GM19025 (cell line): ENCODE data around the gene UBC.
A peak's percentile ranks its signal among the peaks of the same experiment; 100 is the strongest.
"Not testable (repeated sequence)": the region's sequence is repeated elsewhere in the genome, so short reads cannot be mapped to it uniquely, and the experiment has no call there.

ENCODE experiments used
- ATAC-seq: cut with Tn5 transposase; IDR thresholded peaks from one replicate; pipeline ENCODE4 v1.9.1; 2021; ENCODE audit warnings: mild to moderate bottlenecking, low read depth, moderate library complexity; ENCODE audit not compliant: unreplicated experiment

Gene UBC

GRCh38 chr12:124916374-124917134 is 2.1 kb upstream of the UBC start:
- no peak for ATAC-seq

GRCh38 chr12:124915239-124916236 is 1.1 kb upstream of the UBC start:
- ATAC-seq = peak; percentile 2

DNA sequence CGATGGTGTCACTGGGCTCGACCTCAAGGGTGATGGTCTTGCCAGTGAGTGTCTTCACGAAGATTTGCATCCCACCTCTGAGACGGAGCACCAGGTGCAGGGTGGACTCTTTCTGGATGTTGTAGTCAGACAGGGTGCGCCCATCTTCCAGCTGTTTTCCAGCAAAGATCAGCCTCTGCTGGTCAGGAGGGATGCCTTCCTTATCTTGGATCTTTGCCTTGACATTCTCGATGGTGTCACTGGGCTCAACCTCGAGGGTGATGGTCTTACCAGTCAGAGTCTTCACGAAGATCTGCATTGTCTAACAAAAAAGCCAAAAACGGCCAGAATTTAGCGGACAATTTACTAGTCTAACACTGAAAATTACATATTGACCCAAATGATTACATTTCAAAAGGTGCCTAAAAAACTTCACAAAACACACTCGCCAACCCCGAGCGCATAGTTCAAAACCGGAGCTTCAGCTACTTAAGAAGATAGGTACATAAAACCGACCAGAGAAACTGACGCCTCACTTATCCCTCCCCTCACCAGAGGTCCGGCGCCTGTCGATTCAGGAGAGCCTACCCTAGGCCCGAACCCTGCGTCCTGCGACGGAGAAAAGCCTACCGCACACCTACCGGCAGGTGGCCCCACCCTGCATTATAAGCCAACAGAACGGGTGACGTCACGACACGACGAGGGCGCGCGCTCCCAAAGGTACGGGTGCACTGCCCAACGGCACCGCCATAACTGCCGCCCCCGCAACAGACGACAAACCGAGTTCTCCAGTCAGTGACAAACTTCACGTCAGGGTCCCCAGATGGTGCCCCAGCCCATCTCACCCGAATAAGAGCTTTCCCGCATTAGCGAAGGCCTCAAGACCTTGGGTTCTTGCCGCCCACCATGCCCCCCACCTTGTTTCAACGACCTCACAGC is 717 bp downstream of the UBC start:
- ATAC-seq = peak; percentile 14

- ATAC-seq = not testable (repeated sequence)
Measured at GRCh38 chr12:124912529-124913287, 1.7 kb downstream of the UBC start.

- not testable (repeated sequence) for ATAC-seq
Measured at GRCh38 chr12:124911521-124911920, 2.9 kb downstream of the UBC start.

GRCh38 chr12:124910561-124911478 is 3.6 kb downstream of the UBC start:
- ATAC-seq = no peak

DNA sequence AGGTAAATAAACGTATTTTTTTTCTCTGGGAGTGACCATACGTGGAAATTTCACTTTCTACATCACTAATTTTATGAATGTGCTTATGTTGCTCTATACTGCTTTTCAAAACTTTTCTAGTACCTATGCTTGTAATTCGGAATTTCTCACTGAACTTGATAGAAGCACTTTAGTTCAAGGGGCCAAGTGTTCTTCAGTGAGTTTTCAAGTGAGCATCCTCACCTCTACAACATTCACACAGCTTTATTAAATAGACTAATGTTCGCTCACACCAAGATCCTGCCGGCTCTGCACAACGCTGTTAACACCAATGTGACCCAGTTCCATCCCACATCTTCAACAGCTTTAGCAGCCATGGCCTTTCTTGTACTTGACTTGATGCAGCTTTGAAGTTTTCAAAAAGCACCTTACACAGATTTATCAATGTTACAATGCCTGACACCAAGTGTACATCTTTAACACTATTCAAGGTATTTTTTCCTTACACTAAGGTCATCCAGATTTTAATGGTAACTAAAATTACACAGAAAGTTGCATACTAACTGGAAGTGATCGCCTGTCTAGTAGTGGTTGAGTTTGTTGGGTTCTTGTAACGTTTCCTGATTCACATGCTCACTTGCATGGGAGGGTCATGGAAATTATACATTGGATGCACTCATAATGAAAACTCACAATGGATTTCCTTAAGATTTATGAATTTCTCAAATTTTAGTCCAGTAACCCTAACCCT is 4.5 kb downstream of the UBC start:
- ATAC-seq = no peak

GRCh38 chr12:124906606-124907261 is 7.7 kb downstream of the UBC start:
- peak; percentile 41 for ATAC-seq

DNA sequence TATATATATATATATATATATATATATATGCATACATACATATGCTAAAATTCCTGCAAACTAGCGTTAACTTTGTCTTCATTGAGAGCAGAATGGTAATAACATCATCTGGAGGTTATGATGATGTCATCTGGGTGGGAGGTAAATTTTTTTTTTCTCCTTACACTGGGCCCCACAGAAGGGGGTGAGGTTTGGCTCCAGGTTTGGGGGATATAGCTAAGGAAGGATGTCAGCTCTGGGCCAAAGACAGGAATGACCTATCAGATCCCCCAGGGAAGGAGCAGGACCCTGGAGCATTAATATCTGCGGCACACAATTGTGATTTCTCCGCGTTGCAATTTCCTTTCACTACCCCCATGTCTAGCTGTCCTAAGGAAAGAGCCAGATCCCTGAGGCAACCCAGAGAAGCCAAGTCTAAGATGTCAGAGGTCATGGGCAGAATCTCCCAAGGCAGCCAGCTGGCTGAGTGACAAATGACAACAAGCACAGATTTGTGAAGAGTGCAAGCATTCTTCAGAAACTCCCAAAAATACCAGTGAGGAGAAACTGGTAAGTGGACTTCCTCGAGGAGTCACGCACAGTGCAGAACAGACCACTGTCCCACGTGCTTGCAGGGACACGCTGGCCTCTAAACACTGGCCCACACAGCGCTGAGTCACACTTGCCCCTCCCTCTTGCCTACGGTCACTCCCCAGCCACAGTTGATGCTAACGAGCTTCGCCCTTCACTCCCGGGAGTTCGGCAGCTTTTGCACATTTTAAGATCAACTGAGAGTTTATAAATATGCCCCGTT is 9.9 kb downstream of the UBC start:
- ATAC-seq = no peak

GRCh38 chr12:124902916-124903315 is 11.5 kb downstream of the UBC start:
- peak; percentile 37 for ATAC-seq

DNA sequence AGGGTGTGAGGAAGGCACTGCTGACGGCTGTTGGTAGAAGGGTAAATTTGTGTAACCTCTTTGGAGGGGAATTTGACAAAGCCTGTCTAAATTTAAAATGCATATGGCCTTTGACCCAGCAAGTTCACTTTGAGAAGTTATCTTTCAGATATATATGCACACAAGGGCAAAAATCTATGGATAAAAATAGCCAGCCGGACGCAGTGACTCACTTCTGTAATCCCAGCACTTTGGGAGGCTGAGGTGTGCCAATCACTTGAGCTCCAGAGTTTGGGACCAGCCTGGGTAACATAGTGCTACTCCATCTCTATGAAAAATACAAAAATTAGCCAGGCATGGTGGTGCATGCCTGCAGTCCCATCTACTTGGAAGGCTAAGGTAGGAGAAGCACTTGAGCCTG is 13.4 kb downstream of the UBC start:
- ATAC-seq = no peak

GRCh38 chr12:124900345-124900795 is 14.1 kb downstream of the UBC start:
- not testable (repeated sequence) for ATAC-seq

DNA sequence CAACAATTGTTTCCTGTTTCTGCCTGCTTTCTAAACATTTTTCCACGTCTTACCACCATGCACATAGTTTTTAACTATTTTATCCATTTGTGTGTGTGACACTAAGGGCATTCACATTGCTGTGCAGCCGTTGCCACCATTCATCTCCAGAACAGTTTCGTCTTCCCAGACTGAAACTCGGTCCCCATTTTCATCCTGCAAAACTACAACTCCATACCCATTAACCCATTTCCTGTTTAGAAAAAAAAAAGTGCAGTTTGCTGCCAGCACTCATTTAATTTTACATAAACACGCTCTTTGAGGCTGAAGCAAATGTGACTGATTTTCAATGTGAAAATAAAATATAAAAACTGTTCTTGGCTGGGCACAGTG is 15.5 kb downstream of the UBC start:
- no peak for ATAC-seq

GRCh38 chr12:124898200-124898922 is 16.1 kb downstream of the UBC start:
- ATAC-seq = no peak

DNA sequence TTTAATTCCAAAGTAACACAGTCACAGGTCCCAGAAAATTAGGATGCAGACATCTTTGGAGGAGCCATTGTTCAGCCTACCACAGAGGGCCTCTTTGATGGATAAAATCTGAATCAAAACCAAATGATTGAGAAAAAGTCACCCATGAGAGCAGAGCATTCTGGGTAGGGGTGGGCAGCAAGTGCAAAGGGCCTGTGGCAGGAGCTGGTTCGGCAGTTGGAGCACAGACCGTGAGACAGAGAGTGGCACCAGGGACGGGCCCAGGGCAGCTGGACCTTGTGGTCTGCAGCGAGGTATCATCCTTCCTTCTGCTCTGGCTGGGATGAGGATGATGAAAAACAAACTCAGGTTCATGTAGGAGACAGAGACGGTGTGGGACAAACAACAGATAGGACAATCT is 18.0 kb downstream of the UBC start:
- no peak for ATAC-seq
